Measurements from ENCODE around the gene AGPAT4. TPM values are rescaled to one million over a fixed set of nuclear protein-coding genes. Genes with fewer than 3 reads are reported as not detected.

The AGPAT4 gene
- polyA plus RNA-seq, 2 of the 4 experiments (the other 2 are of a cell fraction): 2.1 to 3.7 TPM

- FAIRE-seq (no peak), ATAC-seq (no peak), DNase-seq (ENCODE audit: low read depth in 1 of 2, low spot score in 1 of 2) (no peak)
- CTCF ChIA-PET: no interaction called here
- peaks cover 7% of the 10 kb centered on the region for H3K4me1 ChIP-seq
- TF ChIP-seq EP300 (IDR thresholded peaks at IDR 0.05) (no peak), TP53 (CRISPR knock-in tag; IDR thresholded peaks at IDR 0.05) (no peak), RCOR1 (IDR thresholded peaks at IDR 0.05; ENCODE audit: low read depth, low read length) (no peak), CEBPB (IDR thresholded peaks at IDR 0.05) (no peak), FOXS1 (CRISPR knock-in tag; IDR thresholded peaks at IDR 0.05) (no peak), CHD2 (IDR thresholded peaks at IDR 0.05; ENCODE audit: low read length, partially characterized antibody) (no peak), MYC (IDR thresholded peaks at IDR 0.05; ENCODE audit: borderline replicate concordance, low read length) (no peak), BHLHE40 (IDR thresholded peaks at IDR 0.05; ENCODE audit: low read depth, low read length) (no peak), JUNB (IDR thresholded peaks at IDR 0.05) (no peak), JUN (IDR thresholded peaks at IDR 0.05) (no peak), RAD21 (conservative IDR thresholded peaks at IDR 0.05 in 1 of 2, IDR thresholded peaks at IDR 0.05 in 1 of 2) (no peak)
- H3K4me3 ChIP-seq: no peak overlapping the region
- H3K9me3 ChIP-seq: no peaks in the 10 kb centered on the region
- WGBS (ENCODE audit: missing lambda C conversion rate): 93% methylated on average over 12 of the region's 13 CpGs
- no peak overlapping the region for H3K27ac ChIP-seq
- H3K4me2 ChIP-seq: no peak overlapping the region
- POLR2A ChIA-PET: no interaction called here
Measured at GRCh38 chr6:161163466-161164181, 110.2 kb downstream of the AGPAT4 start.

GRCh38 chr6:161162722-161163121 is 111.1 kb downstream of the AGPAT4 start:
- FAIRE-seq: no peak
- 94% methylated on average over 9 of the region's 9 CpGs for WGBS (ENCODE audit: missing lambda C conversion rate)
- TF ChIP-seq FOSB (CRISPR knock-in tag; IDR thresholded peaks at IDR 0.05) (no peak), KDM1A (IDR thresholded peaks at IDR 0.05; ENCODE audit: low read depth) (no peak), TP53 (CRISPR knock-in tag; IDR thresholded peaks at IDR 0.05) (no peak), TFCP2L1 (CRISPR knock-in tag; IDR thresholded peaks at IDR 0.05) (no peak), BHLHE40 (IDR thresholded peaks at IDR 0.05; ENCODE audit: low read depth, low read length) (no peak), JUN (IDR thresholded peaks at IDR 0.05) (no peak), KDM5A (IDR thresholded peaks at IDR 0.05) (no peak), RNF2 (IDR thresholded peaks at IDR 0.05; ENCODE audit: borderline replicate concordance, low read depth) (no peak), RAD21 (conservative IDR thresholded peaks at IDR 0.05 in 1 of 2, IDR thresholded peaks at IDR 0.05 in 1 of 2) (no peak), JUNB (IDR thresholded peaks at IDR 0.05) (no peak)
- TF ChIP-seq, protein P1, sequence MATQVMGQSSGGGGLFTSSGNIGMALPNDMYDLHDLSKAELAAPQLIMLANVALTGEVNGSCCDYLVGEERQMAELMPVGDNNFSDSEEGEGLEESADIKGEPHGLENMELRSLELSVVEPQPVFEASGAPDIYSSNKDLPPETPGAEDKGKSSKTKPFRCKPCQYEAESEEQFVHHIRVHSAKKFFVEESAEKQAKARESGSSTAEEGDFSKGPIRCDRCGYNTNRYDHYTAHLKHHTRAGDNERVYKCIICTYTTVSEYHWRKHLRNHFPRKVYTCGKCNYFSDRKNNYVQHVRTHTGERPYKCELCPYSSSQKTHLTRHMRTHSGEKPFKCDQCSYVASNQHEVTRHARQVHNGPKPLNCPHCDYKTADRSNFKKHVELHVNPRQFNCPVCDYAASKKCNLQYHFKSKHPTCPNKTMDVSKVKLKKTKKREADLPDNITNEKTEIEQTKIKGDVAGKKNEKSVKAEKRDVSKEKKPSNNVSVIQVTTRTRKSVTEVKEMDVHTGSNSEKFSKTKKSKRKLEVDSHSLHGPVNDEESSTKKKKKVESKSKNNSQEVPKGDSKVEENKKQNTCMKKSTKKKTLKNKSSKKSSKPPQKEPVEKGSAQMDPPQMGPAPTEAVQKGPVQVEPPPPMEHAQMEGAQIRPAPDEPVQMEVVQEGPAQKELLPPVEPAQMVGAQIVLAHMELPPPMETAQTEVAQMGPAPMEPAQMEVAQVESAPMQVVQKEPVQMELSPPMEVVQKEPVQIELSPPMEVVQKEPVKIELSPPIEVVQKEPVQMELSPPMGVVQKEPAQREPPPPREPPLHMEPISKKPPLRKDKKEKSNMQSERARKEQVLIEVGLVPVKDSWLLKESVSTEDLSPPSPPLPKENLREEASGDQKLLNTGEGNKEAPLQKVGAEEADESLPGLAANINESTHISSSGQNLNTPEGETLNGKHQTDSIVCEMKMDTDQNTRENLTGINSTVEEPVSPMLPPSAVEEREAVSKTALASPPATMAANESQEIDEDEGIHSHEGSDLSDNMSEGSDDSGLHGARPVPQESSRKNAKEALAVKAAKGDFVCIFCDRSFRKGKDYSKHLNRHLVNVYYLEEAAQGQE (IDR thresholded peaks at IDR 0.05): no peak
- TF ChIP-seq, protein P2, sequence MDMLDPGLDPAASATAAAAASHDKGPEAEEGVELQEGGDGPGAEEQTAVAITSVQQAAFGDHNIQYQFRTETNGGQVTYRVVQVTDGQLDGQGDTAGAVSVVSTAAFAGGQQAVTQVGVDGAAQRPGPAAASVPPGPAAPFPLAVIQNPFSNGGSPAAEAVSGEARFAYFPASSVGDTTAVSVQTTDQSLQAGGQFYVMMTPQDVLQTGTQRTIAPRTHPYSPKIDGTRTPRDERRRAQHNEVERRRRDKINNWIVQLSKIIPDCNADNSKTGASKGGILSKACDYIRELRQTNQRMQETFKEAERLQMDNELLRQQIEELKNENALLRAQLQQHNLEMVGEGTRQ (IDR thresholded peaks at IDR 0.05): no peak
- TF ChIP-seq, protein P3, sequence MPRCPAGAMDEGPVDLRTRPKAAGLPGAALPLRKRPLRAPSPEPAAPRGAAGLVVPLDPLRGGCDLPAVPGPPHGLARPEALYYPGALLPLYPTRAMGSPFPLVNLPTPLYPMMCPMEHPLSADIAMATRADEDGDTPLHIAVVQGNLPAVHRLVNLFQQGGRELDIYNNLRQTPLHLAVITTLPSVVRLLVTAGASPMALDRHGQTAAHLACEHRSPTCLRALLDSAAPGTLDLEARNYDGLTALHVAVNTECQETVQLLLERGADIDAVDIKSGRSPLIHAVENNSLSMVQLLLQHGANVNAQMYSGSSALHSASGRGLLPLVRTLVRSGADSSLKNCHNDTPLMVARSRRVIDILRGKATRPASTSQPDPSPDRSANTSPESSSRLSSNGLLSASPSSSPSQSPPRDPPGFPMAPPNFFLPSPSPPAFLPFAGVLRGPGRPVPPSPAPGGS (IDR thresholded peaks at IDR 0.05): no peak
- Histone ChIP-seq H3K4me3 (no peak overlapping the region), H3K4me2 (no peak overlapping the region), H3K9me3 (no peaks in the 10 kb centered on the region), H3K4me1 (no peaks in the 10 kb centered on the region), H3K27ac (no peak overlapping the region)
- ATAC-seq: no peak
- DNase-seq (ENCODE audit: low read depth in 1 of 2, low spot score in 1 of 2): no peak
- ChIA-PET CTCF (interaction anchor here (0.6 to 2.1 kb wide), 2 partner anchors 10 to 182 kb away, joined by 3 to 6 read pairs; no protein-coding TSS in a partner anchor), POLR2A (no interaction called here)

All from A549 (cell line).